Central memory CD8-positive, alpha-beta T cell (primary cell): ENCODE results near the gene PARM1.

Experiments
- ATAC-seq: fragments of 150-1000 bp; cut with Tn5 transposase; replicated peaks from 2 replicates; pipeline ENCODE4 v1.10.0; 2022; ENCODE audit warnings: mild to moderate bottlenecking, moderate FRiP score, moderate number of reproducible peaks; ENCODE audit not compliant: poor library complexity, severe bottlenecking; ENCODE audit errors: extremely low read depth
- DNase-seq, 2 donors: peaks; one replicate each; pipeline ENCODE4 v3.0.0; 2021; ENCODE audit warnings: low spot score in 2 of 2
- H3K27ac Mint-ChIP-seq: one replicate; pipeline ENCODE4 v1.8.0; 2022; ENCODE audit warnings: low read depth, mild to moderate bottlenecking, moderate library complexity, mixed read lengths
- H3K27me3 Mint-ChIP-seq: one replicate; pipeline ENCODE4 v1.8.0; 2022; ENCODE audit warnings: mixed read lengths
- H3K36me3 Mint-ChIP-seq: one replicate; pipeline ENCODE4 v1.8.0; 2022; ENCODE audit warnings: mild to moderate bottlenecking, moderate library complexity, mixed read lengths; ENCODE audit not compliant: insufficient read depth
- H3K4me1 Mint-ChIP-seq: one replicate; pipeline ENCODE4 v1.8.0; 2022; ENCODE audit warnings: mixed read lengths
- H3K4me3 Mint-ChIP-seq: one replicate; pipeline ENCODE4 v1.8.0; 2022; ENCODE audit warnings: mild to moderate bottlenecking, moderate library complexity, mixed read lengths
- H3K9me3 Mint-ChIP-seq: one replicate; pipeline ENCODE4 v1.8.0; 2022; ENCODE audit warnings: mixed read lengths

The PARM1 gene

GRCh38 chr4:75099321-75099720, 166.4 kb downstream of the PARM1 start:
- H3K27me3 Mint-ChIP-seq: no peaks in the 10 kb centered on the region
- H3K27ac Mint-ChIP-seq: no peak overlapping the region
- DNase-seq (no peak), ATAC-seq (no peak)
- peaks cover 3% of the 10 kb centered on the region for H3K36me3 Mint-ChIP-seq
- H3K4me3 Mint-ChIP-seq: no peak overlapping the region
- H3K4me1 Mint-ChIP-seq: no peaks in the 10 kb centered on the region
- H3K9me3 Mint-ChIP-seq: peaks cover 12% of the 10 kb centered on the region
